ENCODE results near the gene REV1.

DNA sequence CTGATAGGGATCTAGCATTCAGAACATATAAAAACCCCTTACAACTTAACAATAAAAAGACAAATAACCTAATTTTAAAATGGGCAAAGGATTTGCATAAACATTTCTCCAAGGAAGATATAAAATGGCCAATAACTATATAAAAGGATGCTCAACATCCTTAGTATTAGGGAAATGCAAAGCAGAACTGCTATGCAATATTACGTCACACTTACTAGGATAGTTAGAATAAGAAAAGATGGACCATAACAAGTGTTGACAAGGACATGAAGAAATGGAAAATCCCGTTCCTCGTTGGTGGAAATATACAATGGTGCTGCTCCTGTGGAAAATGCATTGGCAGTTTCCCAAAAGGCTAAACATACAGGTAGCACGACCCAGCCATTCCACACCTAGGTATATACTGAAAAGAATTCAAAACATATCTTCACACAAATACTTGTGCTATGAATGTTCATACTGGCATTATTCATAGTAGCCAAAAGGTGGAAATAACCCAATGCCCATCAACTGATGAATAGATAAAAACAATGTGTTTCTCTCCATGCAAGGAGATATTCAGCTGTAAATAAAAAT, 48.2 kb upstream of the REV1 start:
- TF ChIP-seq, protein P1, sequence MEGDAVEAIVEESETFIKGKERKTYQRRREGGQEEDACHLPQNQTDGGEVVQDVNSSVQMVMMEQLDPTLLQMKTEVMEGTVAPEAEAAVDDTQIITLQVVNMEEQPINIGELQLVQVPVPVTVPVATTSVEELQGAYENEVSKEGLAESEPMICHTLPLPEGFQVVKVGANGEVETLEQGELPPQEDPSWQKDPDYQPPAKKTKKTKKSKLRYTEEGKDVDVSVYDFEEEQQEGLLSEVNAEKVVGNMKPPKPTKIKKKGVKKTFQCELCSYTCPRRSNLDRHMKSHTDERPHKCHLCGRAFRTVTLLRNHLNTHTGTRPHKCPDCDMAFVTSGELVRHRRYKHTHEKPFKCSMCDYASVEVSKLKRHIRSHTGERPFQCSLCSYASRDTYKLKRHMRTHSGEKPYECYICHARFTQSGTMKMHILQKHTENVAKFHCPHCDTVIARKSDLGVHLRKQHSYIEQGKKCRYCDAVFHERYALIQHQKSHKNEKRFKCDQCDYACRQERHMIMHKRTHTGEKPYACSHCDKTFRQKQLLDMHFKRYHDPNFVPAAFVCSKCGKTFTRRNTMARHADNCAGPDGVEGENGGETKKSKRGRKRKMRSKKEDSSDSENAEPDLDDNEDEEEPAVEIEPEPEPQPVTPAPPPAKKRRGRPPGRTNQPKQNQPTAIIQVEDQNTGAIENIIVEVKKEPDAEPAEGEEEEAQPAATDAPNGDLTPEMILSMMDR (IDR thresholded peaks at IDR 0.05; ENCODE audit: insufficient read depth, low read length) = no peak
- TF ChIP-seq GABPA (IDR thresholded peaks at IDR 0.05; ENCODE audit: low read depth) (no peak), POLR2AphosphoS5 (IDR thresholded peaks at IDR 0.05; ENCODE audit: low read depth) (no peak), SPI1 (IDR thresholded peaks at IDR 0.05; ENCODE audit: borderline replicate concordance, low read depth) (0 out of 2 replicates have a peak, but pooled peaks have one; percentile 6)
- TF ChIP-seq, protein P2, sequence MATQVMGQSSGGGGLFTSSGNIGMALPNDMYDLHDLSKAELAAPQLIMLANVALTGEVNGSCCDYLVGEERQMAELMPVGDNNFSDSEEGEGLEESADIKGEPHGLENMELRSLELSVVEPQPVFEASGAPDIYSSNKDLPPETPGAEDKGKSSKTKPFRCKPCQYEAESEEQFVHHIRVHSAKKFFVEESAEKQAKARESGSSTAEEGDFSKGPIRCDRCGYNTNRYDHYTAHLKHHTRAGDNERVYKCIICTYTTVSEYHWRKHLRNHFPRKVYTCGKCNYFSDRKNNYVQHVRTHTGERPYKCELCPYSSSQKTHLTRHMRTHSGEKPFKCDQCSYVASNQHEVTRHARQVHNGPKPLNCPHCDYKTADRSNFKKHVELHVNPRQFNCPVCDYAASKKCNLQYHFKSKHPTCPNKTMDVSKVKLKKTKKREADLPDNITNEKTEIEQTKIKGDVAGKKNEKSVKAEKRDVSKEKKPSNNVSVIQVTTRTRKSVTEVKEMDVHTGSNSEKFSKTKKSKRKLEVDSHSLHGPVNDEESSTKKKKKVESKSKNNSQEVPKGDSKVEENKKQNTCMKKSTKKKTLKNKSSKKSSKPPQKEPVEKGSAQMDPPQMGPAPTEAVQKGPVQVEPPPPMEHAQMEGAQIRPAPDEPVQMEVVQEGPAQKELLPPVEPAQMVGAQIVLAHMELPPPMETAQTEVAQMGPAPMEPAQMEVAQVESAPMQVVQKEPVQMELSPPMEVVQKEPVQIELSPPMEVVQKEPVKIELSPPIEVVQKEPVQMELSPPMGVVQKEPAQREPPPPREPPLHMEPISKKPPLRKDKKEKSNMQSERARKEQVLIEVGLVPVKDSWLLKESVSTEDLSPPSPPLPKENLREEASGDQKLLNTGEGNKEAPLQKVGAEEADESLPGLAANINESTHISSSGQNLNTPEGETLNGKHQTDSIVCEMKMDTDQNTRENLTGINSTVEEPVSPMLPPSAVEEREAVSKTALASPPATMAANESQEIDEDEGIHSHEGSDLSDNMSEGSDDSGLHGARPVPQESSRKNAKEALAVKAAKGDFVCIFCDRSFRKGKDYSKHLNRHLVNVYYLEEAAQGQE (IDR thresholded peaks at IDR 0.05; ENCODE audit: insufficient replicate concordance, low read depth) = no peak

All from HL-60 (cell line).